ENCODE results near the gene SLC25A43.

Gene SLC25A43

GRCh38 chrX:119401569-119401968 is 2.4 kb downstream of the SLC25A43 start:
- Histone ChIP-seq H2AFZ (ENCODE audit: low read length) (no peak overlapping the region), H3K79me2 (ENCODE audit: insufficient read depth, low read length) (peaks cover 16% of the 10 kb centered on the region; the same call in 1 of the 2 replicates), H3K36me3 (ENCODE audit: insufficient read depth, low read length) (peaks cover 3% of the 10 kb centered on the region), H3F3A (ENCODE audit: insufficient read depth, low read length) (no peaks in the 10 kb centered on the region), H3K27me3 (ENCODE audit: insufficient read depth, low read length) (no peaks in the 10 kb centered on the region), H3K27ac (ENCODE audit: low read depth, low read length, poor library complexity, severe bottlenecking) (peak overlapping the region; percentile 17), H3K9ac (ENCODE audit: low read length) (no peak overlapping the region), H3K4me2 (ENCODE audit: low read length) (peak overlapping the region; percentile 67; the same call in 1 of the 2 replicates), H3K4me3 (ENCODE audit: low read depth, low read length, poor library complexity, severe bottlenecking) (peak overlapping the region; percentile 88), H3K4me1 (ENCODE audit: insufficient read depth, low read length, severe bottlenecking) (peaks cover 36% of the 10 kb centered on the region), H4K20me1 (ENCODE audit: insufficient read depth, low read length) (no peaks in the 10 kb centered on the region), H3K9me3 (ENCODE audit: low read length) (no peaks in the 10 kb centered on the region), H3K9me2 (ENCODE audit: low read depth, low read length) (no peaks in the 10 kb centered on the region)
- TF ChIP-seq EZH2 (IDR thresholded peaks at IDR 0.05; ENCODE audit: borderline replicate concordance, low read length): no peak
- TF ChIP-seq, protein P1, sequence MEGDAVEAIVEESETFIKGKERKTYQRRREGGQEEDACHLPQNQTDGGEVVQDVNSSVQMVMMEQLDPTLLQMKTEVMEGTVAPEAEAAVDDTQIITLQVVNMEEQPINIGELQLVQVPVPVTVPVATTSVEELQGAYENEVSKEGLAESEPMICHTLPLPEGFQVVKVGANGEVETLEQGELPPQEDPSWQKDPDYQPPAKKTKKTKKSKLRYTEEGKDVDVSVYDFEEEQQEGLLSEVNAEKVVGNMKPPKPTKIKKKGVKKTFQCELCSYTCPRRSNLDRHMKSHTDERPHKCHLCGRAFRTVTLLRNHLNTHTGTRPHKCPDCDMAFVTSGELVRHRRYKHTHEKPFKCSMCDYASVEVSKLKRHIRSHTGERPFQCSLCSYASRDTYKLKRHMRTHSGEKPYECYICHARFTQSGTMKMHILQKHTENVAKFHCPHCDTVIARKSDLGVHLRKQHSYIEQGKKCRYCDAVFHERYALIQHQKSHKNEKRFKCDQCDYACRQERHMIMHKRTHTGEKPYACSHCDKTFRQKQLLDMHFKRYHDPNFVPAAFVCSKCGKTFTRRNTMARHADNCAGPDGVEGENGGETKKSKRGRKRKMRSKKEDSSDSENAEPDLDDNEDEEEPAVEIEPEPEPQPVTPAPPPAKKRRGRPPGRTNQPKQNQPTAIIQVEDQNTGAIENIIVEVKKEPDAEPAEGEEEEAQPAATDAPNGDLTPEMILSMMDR (IDR thresholded peaks at IDR 0.05; ENCODE audit: low read length): no peak

DNA sequence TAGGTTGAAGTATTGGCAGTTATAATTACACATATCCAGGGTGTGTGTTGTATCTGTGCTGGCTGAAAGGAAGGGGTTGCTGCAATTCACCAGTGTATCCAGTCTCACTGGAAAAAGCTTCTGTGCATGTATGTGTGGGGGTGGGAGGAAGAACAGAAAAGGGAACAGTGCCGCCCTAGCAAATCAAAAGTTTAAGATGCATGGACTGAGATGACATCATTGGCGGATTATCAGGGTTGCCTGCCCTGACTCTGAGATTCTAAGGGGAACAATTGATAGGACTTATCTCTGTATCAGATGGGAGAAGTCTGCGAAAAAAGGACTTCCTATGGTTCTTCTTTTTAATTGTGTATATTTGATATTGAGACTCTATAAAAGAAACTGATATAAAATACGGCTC is 3.5 kb downstream of the SLC25A43 start:
- H3K4me1 ChIP-seq (ENCODE audit: insufficient read depth, low read length, severe bottlenecking): peaks cover 27% of the 10 kb centered on the region
- no peaks in the 10 kb centered on the region for H3K27me3 ChIP-seq (ENCODE audit: insufficient read depth, low read length)
- H3K9me2 ChIP-seq (ENCODE audit: low read depth, low read length): no peaks in the 10 kb centered on the region
- peaks cover 16% of the 10 kb centered on the region; the same call in 1 of the 2 replicates for H3K79me2 ChIP-seq (ENCODE audit: insufficient read depth, low read length)
- H3K9me3 ChIP-seq (ENCODE audit: low read length): no peaks in the 10 kb centered on the region
- H3K36me3 ChIP-seq (ENCODE audit: insufficient read depth, low read length): peaks cover 13% of the 10 kb centered on the region
- no peak overlapping the region for H3K27ac ChIP-seq (ENCODE audit: low read depth, low read length, poor library complexity, severe bottlenecking)
- H2AFZ ChIP-seq (ENCODE audit: low read length): no peak overlapping the region
- no peaks in the 10 kb centered on the region for H4K20me1 ChIP-seq (ENCODE audit: insufficient read depth, low read length)
- no peak overlapping the region for H3K4me2 ChIP-seq (ENCODE audit: low read length)
- no peaks in the 10 kb centered on the region for H3F3A ChIP-seq (ENCODE audit: insufficient read depth, low read length)
- no peak overlapping the region for H3K4me3 ChIP-seq (ENCODE audit: low read depth, low read length, poor library complexity, severe bottlenecking)
- TF ChIP-seq, protein P1 (IDR thresholded peaks at IDR 0.05; ENCODE audit: low read length): no peak
- no peak for TF ChIP-seq EZH2 (IDR thresholded peaks at IDR 0.05; ENCODE audit: borderline replicate concordance, low read length)
- no peak overlapping the region for H3K9ac ChIP-seq (ENCODE audit: low read length)

DNA sequence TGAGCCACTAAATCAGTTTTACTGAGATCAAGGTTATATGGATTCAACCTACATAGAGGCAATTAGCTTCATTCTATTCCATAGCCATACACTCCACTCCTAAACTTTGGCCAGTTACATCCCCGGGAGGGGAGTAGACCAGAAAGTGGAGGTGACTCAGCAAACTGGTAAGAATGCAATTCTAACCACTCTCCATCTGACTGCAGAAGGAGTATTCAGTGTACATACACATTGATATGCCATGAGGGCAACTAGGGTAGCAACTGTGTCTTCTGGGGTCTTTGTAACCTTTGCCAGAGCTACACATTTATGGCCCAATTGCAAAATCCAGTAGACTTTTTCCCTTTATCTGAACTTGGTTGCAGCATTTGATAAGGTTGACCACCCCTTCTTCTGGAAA is 7.6 kb downstream of the SLC25A43 start:
- Histone ChIP-seq H3K79me2 (ENCODE audit: insufficient read depth, low read length) (0 out of 2 replicates have a peak, but pooled peaks cover 7% of the 10 kb centered on the region), H3K9ac (ENCODE audit: low read length) (no peak overlapping the region), H3F3A (ENCODE audit: insufficient read depth, low read length) (no peaks in the 10 kb centered on the region), H2AFZ (ENCODE audit: low read length) (no peak overlapping the region), H3K4me1 (ENCODE audit: insufficient read depth, low read length, severe bottlenecking) (no peaks in the 10 kb centered on the region), H3K9me2 (ENCODE audit: low read depth, low read length) (no peaks in the 10 kb centered on the region), H3K27ac (ENCODE audit: low read depth, low read length, poor library complexity, severe bottlenecking) (no peak overlapping the region), H3K4me2 (ENCODE audit: low read length) (no peak overlapping the region), H3K9me3 (ENCODE audit: low read length) (no peaks in the 10 kb centered on the region), H3K4me3 (ENCODE audit: low read depth, low read length, poor library complexity, severe bottlenecking) (no peak overlapping the region), H3K36me3 (ENCODE audit: insufficient read depth, low read length) (peaks cover 22% of the 10 kb centered on the region), H4K20me1 (ENCODE audit: insufficient read depth, low read length) (no peaks in the 10 kb centered on the region), H3K27me3 (ENCODE audit: insufficient read depth, low read length) (no peaks in the 10 kb centered on the region)
- TF ChIP-seq, protein P1 (IDR thresholded peaks at IDR 0.05; ENCODE audit: low read length): no peak
- no peak for TF ChIP-seq EZH2 (IDR thresholded peaks at IDR 0.05; ENCODE audit: borderline replicate concordance, low read length)

Data from OCI-LY1 (cell line).